Neutrophil (primary cell): ENCODE results near the gene DNAAF5.

Source experiments
- H3K27ac ChIP-seq: fragments of 200-600 bp; sonication (generic); 2 replicates; pipeline ENCODE4 v1.5.1; 2016; ENCODE audit warnings: mild to moderate bottlenecking, moderate library complexity
- H3K27me3 ChIP-seq: fragments of 200-600 bp; sonication (generic); 2 replicates; pipeline ENCODE4 v1.6.0; 2016; ENCODE audit warnings: mild to moderate bottlenecking
- H3K36me3 ChIP-seq: fragments of 200-600 bp; sonication (generic); 2 replicates; pipeline ENCODE4 v1.5.1; 2017
- H3K4me1 ChIP-seq, 2 experiments: fragments of 200-600 bp in 1 of 2; sonication (generic) in 1 of 2; 1 replicate in 1 of 2; 2 replicates in 1 of 2; pipeline versions ENCODE4 v1.5.1 to v1.6.1; 2013 to 2016; ENCODE audit warnings: low read depth in 1 of 2, low read length in 1 of 2, mild to moderate bottlenecking in 1 of 2, moderate library complexity in 1 of 2; ENCODE audit not compliant: control insufficient read depth in 1 of 2, insufficient read depth in 1 of 2
- H3K4me3 ChIP-seq, 2 experiments: fragments of 200-600 bp in 1 of 2; sonication (generic) in 1 of 2; 1 replicate in 1 of 2; 2 replicates in 1 of 2; pipeline ENCODE4 v1.5.1; 2013 to 2016; ENCODE audit warnings: low read depth in 1 of 2, low read length in 1 of 2, mild to moderate bottlenecking in 1 of 2, moderate library complexity in 1 of 2
- H3K9me3 ChIP-seq: fragments of 200-600 bp; sonication (generic); 2 replicates; pipeline ENCODE4 v1.5.1; 2016
- TF ChIP-seq, protein P1 (sequence below): fragments of 200-600 bp; sonication (generic); IDR thresholded peaks from 2 replicates; pipeline ENCODE4 v1.5.1; 2016; ENCODE audit warnings: antibody characterized with exemption

The DNAAF5 gene

DNA sequence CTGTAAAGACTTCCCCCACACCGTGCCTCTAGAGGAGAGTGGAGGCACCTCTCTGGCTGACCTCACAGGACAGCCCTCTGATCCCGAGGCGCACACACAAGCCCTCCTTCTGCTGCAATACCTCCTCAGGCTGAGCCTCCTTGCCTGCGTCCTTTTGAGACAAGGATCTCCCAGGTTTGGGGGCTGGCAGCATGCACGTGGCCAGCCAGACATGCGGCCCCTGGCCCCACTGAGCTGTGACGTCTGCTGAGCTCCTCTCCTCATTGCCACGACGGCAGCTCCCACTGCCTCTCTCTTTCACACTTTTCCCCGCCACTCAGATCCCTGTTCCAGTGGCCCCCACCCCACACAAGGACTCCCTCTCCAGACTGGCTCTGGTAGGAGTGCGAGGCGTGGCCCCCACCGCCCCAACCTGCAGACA is 12.2 kb upstream of the DNAAF5 start:
- Histone ChIP-seq H3K36me3 (no peaks in the 10 kb centered on the region), H3K4me3 (no peak overlapping the region), H3K9me3 (no peaks in the 10 kb centered on the region), H3K27me3 (peaks cover 42% of the 10 kb centered on the region), H3K4me1 (no peaks in the 10 kb centered on the region), H3K27ac (no peak overlapping the region)
- TF ChIP-seq, protein P1, sequence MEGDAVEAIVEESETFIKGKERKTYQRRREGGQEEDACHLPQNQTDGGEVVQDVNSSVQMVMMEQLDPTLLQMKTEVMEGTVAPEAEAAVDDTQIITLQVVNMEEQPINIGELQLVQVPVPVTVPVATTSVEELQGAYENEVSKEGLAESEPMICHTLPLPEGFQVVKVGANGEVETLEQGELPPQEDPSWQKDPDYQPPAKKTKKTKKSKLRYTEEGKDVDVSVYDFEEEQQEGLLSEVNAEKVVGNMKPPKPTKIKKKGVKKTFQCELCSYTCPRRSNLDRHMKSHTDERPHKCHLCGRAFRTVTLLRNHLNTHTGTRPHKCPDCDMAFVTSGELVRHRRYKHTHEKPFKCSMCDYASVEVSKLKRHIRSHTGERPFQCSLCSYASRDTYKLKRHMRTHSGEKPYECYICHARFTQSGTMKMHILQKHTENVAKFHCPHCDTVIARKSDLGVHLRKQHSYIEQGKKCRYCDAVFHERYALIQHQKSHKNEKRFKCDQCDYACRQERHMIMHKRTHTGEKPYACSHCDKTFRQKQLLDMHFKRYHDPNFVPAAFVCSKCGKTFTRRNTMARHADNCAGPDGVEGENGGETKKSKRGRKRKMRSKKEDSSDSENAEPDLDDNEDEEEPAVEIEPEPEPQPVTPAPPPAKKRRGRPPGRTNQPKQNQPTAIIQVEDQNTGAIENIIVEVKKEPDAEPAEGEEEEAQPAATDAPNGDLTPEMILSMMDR: no peak

DNA sequence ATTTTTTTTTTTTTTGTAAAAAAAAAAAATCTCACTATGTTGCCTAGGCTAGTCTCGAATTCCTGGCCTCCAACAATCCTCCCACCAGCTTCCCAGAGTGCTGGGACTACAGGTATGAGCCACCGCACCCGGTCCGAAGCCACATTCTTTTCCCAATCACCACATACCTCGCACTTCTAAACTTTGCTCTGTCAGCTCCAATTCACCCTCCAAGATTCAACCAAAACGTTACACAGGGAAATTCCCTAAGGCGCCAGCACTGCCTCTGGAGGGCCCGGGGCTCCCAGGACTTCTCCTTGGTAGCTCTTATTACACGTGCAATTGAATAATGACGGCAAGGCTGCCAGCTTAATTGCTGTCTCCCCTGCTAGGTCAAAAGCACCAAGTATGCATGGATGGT is 10.3 kb upstream of the DNAAF5 start:
- Histone ChIP-seq H3K4me3 (no peak overlapping the region), H3K9me3 (no peaks in the 10 kb centered on the region), H3K36me3 (no peaks in the 10 kb centered on the region), H3K27ac (no peak overlapping the region), H3K27me3 (peaks cover 36% of the 10 kb centered on the region), H3K4me1 (no peaks in the 10 kb centered on the region)
- TF ChIP-seq, protein P1: no peak

DNA sequence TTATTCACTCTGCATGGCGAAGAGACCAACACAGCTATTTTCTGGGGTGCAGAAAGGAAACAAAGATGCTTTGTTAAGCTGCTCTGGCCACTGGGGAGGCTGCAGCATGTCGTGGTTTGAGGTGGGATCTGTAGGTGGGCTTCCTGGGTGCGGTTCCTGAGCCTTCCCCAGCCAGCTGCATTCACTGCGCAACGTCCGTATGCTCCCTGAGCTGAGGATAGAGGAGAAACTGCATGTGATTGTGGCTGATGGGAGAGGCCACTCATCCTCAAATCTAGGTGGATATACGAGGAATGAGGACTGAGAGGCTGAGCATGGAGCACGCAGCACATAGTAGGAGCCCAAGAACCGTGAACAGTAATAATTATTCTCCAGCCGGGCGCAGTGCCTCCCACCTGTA is 9.9 kb upstream of the DNAAF5 start:
- no peak overlapping the region for H3K4me3 ChIP-seq
- no peaks in the 10 kb centered on the region for H3K9me3 ChIP-seq
- peaks cover 32% of the 10 kb centered on the region for H3K27me3 ChIP-seq
- H3K36me3 ChIP-seq: no peaks in the 10 kb centered on the region
- TF ChIP-seq, protein P1: no peak
- no peaks in the 10 kb centered on the region for H3K4me1 ChIP-seq
- no peak overlapping the region for H3K27ac ChIP-seq

DNA sequence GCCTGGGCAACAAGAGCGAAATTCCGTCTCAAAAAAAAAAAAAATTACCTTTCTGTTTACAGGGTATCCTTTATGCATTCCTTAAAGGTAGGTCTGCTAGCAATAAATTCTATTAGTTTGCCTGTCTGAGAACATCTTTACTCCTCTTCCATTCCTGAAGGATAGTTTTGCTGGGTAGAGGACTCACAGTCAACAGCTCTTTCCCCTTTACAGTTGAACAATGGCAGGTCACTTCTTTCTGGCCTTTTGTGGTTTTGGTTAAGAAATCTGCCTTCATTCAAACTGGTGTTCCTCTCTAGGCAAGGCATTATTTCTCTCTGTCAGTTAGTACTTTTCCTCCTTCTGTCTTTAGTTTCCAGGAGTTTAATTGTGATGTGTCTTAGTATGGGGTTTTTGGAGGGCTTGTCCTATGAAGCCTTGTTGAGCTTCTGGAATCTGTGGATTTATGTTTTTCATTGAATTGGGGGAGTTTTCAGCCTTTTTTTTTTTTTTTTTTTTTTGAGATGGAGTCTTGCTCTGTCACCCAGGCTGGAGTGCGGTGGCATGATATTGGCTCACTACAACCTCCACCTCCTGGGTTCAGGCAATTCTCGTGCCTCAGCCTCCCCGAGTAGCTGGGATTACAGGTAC is 4.8 kb upstream of the DNAAF5 start:
- Histone ChIP-seq H3K36me3 (no peaks in the 10 kb centered on the region), H3K4me3 (no peak overlapping the region), H3K27me3 (no peaks in the 10 kb centered on the region), H3K27ac (no peak overlapping the region), H3K9me3 (no peaks in the 10 kb centered on the region), H3K4me1 (peaks cover 3 to 7% of the 10 kb centered on the region in 2 experiments)
- TF ChIP-seq, protein P1: no peak

DNA sequence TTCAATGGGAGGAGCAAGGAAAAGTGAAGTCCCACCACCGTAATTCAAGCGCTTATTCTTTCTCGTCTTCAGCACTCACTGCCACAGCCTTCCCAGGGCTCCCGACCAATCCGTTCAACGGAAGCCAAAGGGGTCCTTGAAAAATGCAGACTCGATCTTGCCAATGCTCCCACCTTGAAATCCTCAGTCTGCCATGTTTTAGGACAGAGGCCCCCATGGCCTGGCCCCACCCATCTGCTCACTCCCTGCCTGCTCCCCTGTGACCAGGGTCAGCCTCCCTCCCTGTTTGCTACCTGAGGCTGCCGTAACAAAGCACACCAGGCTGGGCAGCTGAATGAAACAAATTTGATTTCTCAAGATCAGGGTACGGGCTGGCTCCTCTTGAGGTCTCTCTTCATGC is 3.0 kb upstream of the DNAAF5 start:
- Histone ChIP-seq H3K9me3 (no peaks in the 10 kb centered on the region), H3K4me3 (no peak overlapping the region), H3K27ac (no peak overlapping the region), H3K4me1 (peaks cover 3 to 14% of the 10 kb centered on the region in 2 experiments), H3K36me3 (no peaks in the 10 kb centered on the region), H3K27me3 (peaks cover 4% of the 10 kb centered on the region)
- TF ChIP-seq, protein P1: no peak
